PC-3 (cell line): ENCODE data around the gene ELK4.

Experiments
- CTCF ChIP-seq: fragments of 300-600 bp; sonication (generic); conservative IDR thresholded peaks from 2 replicates; pipeline ENCODE4 v1.5.1; 2017; ENCODE audit warnings: antibody characterized with exemption, low read depth, mild to moderate bottlenecking, low read length
- EZH2phosphoT487 ChIP-seq: fragments of 300-600 bp; sonication (generic); IDR thresholded peaks from 2 replicates; pipeline ENCODE4 v1.6.1; 2018; ENCODE audit warnings: mild to moderate bottlenecking, antibody characterized with exemption, low read length, borderline replicate concordance

GRCh38 chr1:205670150-205670446 lies 38.3 kb upstream of the ELK4 start:
- TF ChIP-seq CTCF (no peak), EZH2phosphoT487 (no peak)
